HT1080 (cell line): ENCODE measurements around the gene HPF1. TPM values are rescaled to one million over a fixed set of nuclear protein-coding genes. Genes with fewer than 3 reads are reported as not detected.
"Not testable (repeated sequence)": the region's sequence is repeated elsewhere in the genome, so short reads cannot be mapped to it uniquely, and the experiment has no call there.

ENCODE experiments used
- DNase-seq: peaks from one replicate; pipeline ENCODE4 v3.0.0-alpha.2; 2015; ENCODE audit warnings: low read depth
- total RNA-seq: library from RNA; depleted of rRNA; stranded (reverse); fragments of >200 nt; shearing (Covaris generic); gene quantifications from 2 replicates; pipeline ENCODE4 v1.2.3, GENCODE V29; 2014; rRNA removed

The HPF1 gene
- total RNA-seq, 1 experiment from 2014 or later: 31.7 TPM

DNA sequence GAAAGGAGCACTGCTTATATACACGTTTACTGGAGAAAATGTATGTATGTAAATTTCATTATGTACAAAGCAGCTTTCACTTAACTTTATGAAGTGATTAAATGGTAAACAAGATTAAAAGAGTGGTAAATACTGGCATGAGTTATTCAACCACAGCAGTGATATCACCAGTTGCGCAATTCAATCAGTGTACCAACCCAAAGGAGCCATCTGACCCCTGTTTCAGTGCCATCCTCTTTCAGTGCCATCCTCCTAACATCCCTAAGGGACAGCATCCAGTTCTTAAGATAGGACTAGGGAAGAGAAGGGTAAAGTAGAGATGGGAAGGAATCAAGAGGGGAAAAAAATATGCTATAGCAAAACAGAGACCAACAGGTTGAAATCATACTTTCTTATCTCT is 16.2 kb downstream of the HPF1 start:
- DNase-seq: no peak

DNA sequence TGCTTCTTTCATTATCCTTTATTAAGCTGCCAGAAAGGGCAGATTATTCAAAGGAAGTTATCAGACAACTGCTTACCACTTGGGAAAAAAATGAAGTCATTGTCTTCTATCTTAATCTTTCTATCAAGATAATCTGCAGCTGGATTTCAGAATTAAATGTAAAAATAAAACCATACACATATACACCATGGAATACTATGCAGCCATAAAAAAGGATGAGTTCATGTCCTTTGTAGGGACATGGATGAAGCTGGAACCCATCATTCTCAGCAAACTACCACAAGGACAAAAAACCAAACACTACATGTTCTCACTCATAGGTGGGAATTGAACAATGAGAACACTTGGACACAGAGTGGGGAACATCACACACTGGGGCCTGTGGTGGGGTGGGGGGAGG is 19.1 kb downstream of the HPF1 start:
- not testable (repeated sequence) for DNase-seq

DNA sequence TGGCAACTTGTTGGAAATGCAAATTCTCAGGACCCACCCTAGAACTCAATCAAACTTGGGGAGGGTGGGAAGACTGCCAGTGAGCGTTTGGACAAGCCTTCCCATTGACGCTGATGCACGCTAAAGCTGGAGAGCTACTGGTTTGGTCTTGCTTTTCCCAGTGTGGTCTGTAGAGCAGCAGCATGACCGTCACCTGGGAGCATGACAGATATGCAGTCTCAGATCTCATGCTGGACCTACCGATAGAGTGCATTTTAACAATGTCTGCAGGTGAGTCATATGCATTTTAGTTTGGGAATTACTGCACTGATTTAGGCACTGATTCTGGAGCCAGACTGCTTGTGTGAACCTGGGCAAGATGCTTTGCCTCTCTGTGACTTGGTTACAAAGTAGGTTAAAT is 27.2 kb downstream of the HPF1 start:
- no peak for DNase-seq

DNA sequence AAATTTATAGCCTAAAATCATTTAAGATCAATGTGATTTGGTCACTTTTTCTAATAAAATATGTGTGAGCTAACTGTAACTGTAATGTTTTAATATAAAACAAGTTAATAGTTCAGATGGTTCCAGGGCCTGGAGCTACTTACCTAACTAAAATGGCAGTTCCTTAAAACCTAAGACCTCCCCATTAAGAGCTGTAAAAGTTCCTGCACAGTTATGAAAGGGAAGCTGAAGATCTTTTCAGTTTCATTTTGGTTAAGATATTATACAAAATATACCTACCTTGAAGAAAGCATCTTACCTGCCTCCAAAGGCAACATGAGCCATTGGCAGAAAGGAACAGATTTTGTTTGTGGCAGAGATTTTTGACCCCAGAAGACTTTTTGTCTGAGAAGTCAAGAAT is 30.1 kb downstream of the HPF1 start:
- no peak for DNase-seq

DNA sequence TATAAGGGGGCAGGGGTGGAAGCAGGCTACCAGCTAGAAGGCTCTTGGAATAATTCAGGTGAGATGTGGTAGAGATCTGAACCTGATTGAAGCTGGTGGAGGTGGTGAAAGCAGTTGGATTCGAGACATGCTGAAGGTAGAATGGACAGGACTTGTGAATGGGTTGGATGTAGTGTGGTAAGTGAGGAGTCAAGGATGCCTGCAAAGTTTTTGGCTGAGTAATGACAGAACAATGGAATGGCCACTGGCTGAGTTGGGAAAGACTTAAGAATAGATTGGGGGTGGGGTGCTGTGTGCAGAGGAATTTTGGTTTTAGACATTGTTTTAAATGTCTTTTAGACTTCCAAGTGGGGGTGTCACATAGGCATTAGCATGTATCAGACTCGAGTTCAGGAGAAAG is 33.5 kb downstream of the HPF1 start:
- peak; percentile 28 for DNase-seq

DNA sequence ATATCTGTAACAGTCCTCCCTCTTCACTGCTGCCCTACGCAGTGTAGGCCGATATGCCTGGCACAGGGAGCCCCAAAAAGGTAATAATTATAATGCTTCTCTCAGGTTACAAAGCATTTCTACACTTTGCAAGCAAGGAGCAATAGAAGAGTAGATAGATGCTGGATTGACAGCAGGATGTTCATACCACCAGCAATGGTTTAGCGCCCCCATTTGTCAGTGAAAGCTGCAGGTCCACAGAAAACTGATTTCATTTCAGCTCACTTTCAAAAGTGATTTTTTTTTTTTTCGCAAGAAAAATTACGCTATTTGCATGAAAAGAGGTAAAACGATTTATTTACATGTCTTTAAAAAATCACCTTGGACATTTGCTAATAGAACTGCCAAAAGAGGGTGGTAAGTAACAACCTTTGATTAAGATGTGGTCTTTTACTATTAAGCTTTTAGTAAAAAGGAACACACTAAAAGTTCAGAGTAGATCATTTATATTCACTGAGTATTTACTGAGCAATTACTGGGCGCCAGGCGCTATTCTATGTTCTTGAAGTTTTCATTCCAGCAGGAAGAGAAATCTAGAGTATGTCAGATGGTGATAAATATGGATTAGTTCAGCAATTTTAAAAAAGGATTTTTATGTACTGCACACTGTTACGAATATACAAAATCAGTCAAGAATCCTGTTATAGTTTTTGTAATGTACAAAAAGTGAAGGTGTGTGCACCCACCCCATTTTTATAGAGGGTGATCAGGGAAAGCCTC is 34.4 kb downstream of the HPF1 start:
- DNase-seq: no peak

DNA sequence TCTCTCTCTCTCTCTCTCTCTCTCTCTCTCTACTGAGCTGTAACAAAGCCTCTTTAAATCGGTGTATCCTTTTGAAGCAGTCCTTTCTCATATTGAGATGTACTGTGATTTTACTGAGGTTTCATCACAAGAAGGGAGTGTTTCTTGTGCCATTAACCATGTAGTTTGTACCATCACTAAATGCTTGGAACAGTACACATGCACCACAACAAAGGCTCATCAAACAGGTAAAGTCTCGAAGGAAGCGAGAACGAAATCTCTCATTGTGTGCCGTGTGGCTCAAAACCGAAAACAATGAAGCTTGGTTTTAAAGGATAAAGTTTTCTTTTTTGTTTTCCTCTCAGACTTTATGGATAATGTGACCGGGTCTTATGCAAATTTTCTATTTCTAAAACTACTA is 37.2 kb downstream of the HPF1 start:
- DNase-seq: no peak

DNA sequence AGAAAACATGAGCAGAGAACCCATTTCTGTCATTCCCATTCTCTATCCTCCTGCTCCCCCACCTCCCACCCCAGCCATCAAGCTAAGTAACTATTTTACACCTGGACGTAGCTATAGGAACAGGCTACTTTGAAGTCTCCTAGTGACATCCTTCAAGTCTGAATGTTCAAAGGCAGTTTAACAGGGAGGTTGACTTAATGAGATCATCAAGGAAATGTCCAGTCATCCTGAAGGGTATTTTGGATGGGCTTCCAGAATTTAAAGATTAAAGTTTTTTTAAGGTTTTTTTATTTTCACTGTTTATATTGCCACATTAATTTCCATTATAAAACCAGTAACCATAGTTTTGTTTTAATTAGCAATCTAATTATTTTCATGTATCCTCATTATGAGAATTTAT is 41.1 kb downstream of the HPF1 start:
- DNase-seq: peak; percentile 26

DNA sequence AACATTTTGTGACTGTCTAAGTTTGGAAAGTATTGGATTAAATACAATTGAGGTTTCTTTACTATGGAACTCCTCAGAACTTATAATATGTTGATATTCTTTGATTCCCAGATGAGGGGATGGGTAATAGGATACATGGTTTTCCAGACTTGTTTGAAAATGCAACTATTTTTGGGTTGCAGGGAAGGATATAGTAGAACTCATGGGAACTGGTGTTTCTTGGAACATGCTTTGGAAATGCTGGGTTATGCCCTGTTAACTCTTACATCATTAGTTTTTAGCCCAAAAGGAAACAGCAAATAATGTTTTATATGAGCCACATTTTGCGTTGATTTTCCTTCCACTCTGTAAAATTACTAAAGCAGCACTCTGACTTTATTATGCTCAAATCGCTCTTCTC is 41.9 kb downstream of the HPF1 start:
- no peak for DNase-seq

DNA sequence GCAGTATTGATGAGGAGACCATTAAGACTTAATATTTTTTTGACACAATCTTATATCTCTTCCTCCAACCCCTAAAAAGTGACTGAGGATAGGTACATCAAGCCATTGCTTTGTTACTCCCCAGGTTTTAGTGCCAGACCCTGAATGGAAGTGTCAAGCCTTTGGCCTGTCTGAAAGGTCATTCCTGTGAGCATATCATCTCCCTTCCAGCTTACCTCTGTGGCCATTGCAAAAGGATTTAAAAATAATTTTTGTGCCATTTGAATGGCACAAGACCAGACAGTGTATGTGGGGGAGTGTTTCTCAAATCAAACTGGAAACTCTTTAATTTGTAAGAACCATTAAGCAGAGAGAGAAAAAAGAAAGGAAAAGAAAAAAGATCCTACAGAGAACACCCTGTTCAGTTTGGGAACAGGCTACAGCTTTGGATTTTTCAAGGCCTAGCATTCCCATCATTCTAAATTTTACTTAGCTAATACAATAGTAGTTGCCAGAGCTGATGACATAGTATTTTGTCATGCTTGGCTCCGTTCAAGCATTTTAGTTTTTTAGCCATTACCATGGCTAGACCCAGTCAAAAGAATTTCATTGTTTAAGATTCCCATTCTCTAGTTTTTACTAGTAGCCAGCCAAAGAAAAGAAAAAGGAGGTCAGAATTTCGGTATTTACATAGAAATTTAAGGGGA is 49.6 kb downstream of the HPF1 start:
- no peak for DNase-seq

DNA sequence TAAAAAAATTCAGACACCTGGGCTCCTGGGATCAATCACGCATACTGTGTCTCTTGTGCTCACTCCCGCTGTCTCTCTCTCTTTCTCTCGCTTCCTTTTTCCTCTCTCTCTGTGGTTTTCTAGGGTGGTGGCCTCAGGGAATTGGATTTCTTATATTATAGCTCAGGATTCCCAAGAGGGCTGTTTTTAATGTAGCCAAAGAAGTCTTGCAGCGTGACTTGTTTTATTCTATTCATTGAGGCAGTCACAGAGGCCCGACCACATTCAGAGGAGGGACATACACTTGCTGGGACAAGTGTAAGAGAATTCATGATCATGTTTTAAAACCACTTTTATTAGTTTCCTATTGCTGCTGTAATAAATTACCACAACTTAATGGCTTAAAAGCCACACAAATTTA is 59.4 kb downstream of the HPF1 start:
- DNase-seq: no peak

DNA sequence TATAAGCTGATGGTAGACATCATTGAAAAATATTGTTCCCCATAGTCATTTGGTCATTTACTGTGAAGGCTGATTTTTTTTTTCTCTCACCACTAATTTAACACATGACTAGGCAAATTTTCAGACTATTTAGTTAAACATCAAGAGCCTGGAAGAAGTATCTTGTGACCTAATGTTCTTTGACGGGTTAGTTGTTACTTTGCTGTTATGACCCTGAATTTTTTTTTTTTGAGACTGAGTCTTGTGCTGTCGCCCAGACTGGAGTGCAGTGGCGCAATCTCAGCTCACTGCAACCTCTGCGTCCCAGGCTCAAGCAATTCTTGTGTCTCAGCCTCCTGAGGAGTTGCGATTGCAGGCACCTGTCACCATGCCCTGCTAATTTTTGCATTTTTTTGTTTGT is 67.0 kb downstream of the HPF1 start:
- DNase-seq: no peak

DNA sequence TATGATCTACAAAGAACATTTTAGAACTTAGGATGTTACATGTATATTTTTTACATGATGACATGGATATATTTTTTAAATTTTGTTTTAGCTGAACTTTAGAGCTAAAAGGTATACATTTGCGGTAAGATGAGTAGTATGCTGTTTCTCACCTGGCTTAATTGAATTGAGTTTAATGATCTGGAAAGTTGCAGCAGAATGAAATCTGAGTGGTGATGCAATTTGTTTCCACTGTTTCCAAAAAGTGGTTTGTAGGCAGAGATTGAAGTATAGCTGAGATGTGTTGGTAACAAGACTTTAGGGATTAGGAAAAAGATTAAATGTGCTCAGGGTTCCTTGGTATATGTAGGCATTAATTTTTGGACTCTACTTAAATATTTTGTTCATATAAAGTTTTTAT is 68.1 kb downstream of the HPF1 start:
- no peak for DNase-seq

DNA sequence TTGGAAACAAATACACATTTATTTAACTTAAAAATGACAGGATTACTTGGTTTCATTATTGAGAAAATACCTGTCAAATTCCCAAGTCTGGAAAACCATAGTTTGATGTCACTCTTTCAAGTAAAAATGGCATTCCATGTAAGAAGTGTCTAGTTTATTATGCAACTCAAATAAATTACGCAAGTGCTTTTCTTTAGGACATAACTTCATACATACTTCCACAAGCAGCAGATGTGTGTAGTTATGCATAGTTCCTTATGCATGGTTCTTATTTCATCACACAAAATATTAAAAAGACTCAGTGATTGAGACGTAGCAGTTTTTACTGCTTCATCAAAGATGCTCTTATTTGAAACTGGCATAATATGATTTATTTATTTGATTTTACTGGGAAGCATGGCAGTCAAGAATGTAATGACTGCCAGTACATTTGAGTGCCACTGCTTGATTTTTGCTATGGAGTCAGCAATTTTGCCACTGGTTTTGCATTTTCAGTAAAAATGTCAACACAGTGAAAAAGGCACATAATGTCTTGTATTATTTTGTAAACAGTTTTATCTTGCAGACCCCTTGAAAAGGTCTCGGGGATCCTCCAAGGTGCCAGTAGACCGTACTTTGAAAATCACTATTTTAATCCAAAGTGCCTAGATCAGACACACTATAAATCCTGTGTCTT is 75.2 kb downstream of the HPF1 start:
- no peak for DNase-seq

Other genes starting within 250 kb of the HPF1 start
- gene NEK1, start 145.4 kb downstream of the HPF1 start, total RNA-seq: 3.0 and 4.4 TPM in 2 replicates
- gene CLCN3, start 137.4 kb downstream of the HPF1 start, total RNA-seq: 16.5 and 21.8 TPM in 2 replicates